ENCODE results near the gene CDC45. TPM values are rescaled to one million over a fixed set of nuclear protein-coding genes. Genes with fewer than 3 reads are reported as not detected.

Gene CDC45
- total RNA-seq, 1 donor from 2014 or later: 50.7 TPM

DNA sequence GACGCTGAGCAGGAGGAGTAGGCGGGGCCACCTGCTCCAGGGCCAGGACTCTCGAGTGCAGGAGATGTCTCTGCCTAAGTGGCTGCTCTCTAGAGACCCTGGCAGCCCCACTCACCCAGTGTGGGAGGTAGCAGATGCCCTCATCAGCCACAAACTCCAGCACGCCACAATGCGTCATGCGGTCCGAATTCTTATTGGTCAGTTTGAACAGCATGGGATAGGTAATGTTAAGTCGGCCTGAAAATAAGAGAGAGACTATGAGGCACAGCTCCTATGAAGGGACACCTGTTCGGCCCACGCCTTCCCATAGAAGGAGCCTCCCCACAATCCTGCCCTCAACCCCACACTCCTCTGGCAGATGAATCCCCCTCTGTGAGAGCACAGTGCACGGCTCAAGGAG, 8.1 kb upstream of the CDC45 start:
- Mint-ChIP-seq H3K9me3 (no peaks in the 10 kb centered on the region), H3K36me3 (peaks cover 27% of the 10 kb centered on the region), H3K4me3 (no peak overlapping the region), H3K27me3 (ENCODE audit: insufficient read depth, low read depth) (no peaks in the 10 kb centered on the region), H3K4me1 (peaks cover 3% of the 10 kb centered on the region), H3K27ac (no peak overlapping the region)
- Histone ChIP-seq H3K9me3 (ENCODE audit: low read depth) (no peaks in the 10 kb centered on the region), H3F3A (ENCODE audit: low read depth) (no peaks in the 10 kb centered on the region), H3K27me3 (no peaks in the 10 kb centered on the region), H2AFZ (replicated peaks) (no peak overlapping the region), H3K9ac (no peak overlapping the region), H3K4me2 (no peak overlapping the region), H3K4me3 (no peak overlapping the region), H4K20me1 (ENCODE audit: low read depth) (peaks cover 29% of the 10 kb centered on the region), H3K4me1 (no peaks in the 10 kb centered on the region), H3K27ac (no peak overlapping the region), H3K79me2 (ENCODE audit: low read depth) (peaks cover 17% of the 10 kb centered on the region), H3K36me3 (no peaks in the 10 kb centered on the region)
- DNase-seq (ENCODE audit: low spot score): no peak
- no peak for TF ChIP-seq EZH2phosphoT487 (IDR thresholded peaks at IDR 0.05)
- TF ChIP-seq, protein P1, sequence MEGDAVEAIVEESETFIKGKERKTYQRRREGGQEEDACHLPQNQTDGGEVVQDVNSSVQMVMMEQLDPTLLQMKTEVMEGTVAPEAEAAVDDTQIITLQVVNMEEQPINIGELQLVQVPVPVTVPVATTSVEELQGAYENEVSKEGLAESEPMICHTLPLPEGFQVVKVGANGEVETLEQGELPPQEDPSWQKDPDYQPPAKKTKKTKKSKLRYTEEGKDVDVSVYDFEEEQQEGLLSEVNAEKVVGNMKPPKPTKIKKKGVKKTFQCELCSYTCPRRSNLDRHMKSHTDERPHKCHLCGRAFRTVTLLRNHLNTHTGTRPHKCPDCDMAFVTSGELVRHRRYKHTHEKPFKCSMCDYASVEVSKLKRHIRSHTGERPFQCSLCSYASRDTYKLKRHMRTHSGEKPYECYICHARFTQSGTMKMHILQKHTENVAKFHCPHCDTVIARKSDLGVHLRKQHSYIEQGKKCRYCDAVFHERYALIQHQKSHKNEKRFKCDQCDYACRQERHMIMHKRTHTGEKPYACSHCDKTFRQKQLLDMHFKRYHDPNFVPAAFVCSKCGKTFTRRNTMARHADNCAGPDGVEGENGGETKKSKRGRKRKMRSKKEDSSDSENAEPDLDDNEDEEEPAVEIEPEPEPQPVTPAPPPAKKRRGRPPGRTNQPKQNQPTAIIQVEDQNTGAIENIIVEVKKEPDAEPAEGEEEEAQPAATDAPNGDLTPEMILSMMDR (IDR thresholded peaks at IDR 0.05): no peak
- no peak for TF ChIP-seq EZH2 (IDR thresholded peaks at IDR 0.05)

DNA sequence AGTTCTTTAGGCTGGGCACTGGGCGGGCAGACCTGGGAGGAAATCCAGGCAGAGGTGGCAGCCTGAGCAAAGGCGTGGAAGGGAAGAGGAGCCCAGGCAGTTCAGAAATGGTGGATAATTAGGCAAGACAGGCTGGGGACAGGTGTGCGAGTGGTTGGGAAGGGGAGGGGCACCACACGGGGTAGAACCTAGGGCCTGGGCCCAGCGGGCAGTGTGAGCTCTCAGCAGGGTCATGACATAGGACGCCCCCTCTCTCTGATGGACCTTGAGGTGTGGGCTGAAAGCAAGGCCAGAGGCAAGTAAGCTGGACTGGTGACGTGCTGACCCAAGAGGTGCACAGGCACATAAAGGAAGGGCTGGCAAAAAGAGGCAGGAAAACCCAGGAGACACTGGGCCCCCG, 7.5 kb upstream of the CDC45 start:
- Mint-ChIP-seq H3K9me3 (no peaks in the 10 kb centered on the region), H3K4me1 (peaks cover 6% of the 10 kb centered on the region), H3K4me3 (no peak overlapping the region), H3K27me3 (ENCODE audit: insufficient read depth, low read depth) (no peaks in the 10 kb centered on the region), H3K36me3 (peaks cover 27% of the 10 kb centered on the region), H3K27ac (no peak overlapping the region)
- H3K79me2 ChIP-seq (ENCODE audit: low read depth): peaks cover 24% of the 10 kb centered on the region
- H3K9ac ChIP-seq: no peak overlapping the region
- H2AFZ ChIP-seq (replicated peaks): no peak overlapping the region
- no peak overlapping the region for H3K4me3 ChIP-seq
- no peak overlapping the region for H3K4me2 ChIP-seq
- H4K20me1 ChIP-seq (ENCODE audit: low read depth): peaks cover 32% of the 10 kb centered on the region
- no peaks in the 10 kb centered on the region for H3K9me3 ChIP-seq (ENCODE audit: low read depth)
- no peaks in the 10 kb centered on the region for H3K27me3 ChIP-seq
- no peak overlapping the region for H3K27ac ChIP-seq
- TF ChIP-seq EZH2phosphoT487 (IDR thresholded peaks at IDR 0.05) (no peak), EZH2 (IDR thresholded peaks at IDR 0.05) (no peak)
- TF ChIP-seq, protein P1 (IDR thresholded peaks at IDR 0.05): no peak
- DNase-seq (ENCODE audit: low spot score): no peak
- H3F3A ChIP-seq (ENCODE audit: low read depth): no peaks in the 10 kb centered on the region
- peaks cover under 1% of the 10 kb centered on the region for H3K4me1 ChIP-seq
- H3K36me3 ChIP-seq: no peaks in the 10 kb centered on the region

DNA sequence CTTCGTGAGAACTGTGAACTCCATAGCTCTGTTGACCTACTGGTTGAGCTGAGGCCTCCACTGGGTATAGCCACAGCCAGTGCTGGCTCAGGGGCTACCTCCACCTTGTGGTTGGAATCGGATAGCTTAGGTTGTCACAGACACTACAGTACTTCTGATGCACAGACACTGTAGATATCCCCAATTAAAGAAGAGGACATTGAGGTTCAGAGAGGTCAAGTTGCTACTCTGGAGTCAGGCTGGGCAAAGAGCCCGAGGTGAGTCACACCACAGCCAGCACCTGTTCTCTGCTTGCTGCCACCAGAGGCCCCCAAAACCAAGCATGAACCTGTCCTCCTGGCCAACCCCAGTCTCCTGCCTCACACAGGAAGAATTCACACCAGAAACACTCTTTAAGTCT, 6.1 kb upstream of the CDC45 start:
- Histone ChIP-seq H3K79me2 (ENCODE audit: low read depth) (peaks cover 37% of the 10 kb centered on the region), H3K9me3 (ENCODE audit: low read depth) (no peaks in the 10 kb centered on the region), H3K27ac (no peak overlapping the region), H2AFZ (replicated peaks) (no peak overlapping the region), H3K4me1 (peaks cover 10% of the 10 kb centered on the region), H3K9ac (no peak overlapping the region), H4K20me1 (ENCODE audit: low read depth) (peaks cover 42% of the 10 kb centered on the region), H3F3A (ENCODE audit: low read depth) (no peaks in the 10 kb centered on the region), H3K4me3 (no peak overlapping the region), H3K4me2 (no peak overlapping the region), H3K27me3 (no peaks in the 10 kb centered on the region), H3K36me3 (no peaks in the 10 kb centered on the region)
- Mint-ChIP-seq H3K27me3 (ENCODE audit: insufficient read depth, low read depth) (no peaks in the 10 kb centered on the region), H3K27ac (no peak overlapping the region), H3K9me3 (no peaks in the 10 kb centered on the region), H3K36me3 (peaks cover 22% of the 10 kb centered on the region), H3K4me1 (peaks cover 15% of the 10 kb centered on the region), H3K4me3 (no peak overlapping the region)
- no peak for DNase-seq (ENCODE audit: low spot score)
- no peak for TF ChIP-seq EZH2phosphoT487 (IDR thresholded peaks at IDR 0.05)
- TF ChIP-seq EZH2 (IDR thresholded peaks at IDR 0.05): no peak
- TF ChIP-seq, protein P1 (IDR thresholded peaks at IDR 0.05): no peak

Data from neural progenitor cell (in vitro differentiated cells).